Activated naive CD4-positive, alpha-beta T cell (primary cell): ENCODE measurements around the gene SLC16A6.
"Not testable (repeated sequence)": the region's sequence is repeated elsewhere in the genome, so short reads cannot be mapped to it uniquely, and the experiment has no call there.

Experiments
- DNase-seq, 4 experiments: peaks; one replicate each; lab custom pipeline; 2025; lab: John Stamatoyannopoulos, UW

Gene SLC16A6

GRCh38 chr17:68219429-68219828 lies 71.5 kb downstream of the SLC16A6 start:
- DNase-seq = not testable (repeated sequence)
